Mesendoderm (in vitro differentiated cells): ENCODE data around the gene TDP1.
A peak's percentile ranks its signal among the peaks of the same experiment; 100 is the strongest.
"Not testable (repeated sequence)": the region's sequence is repeated elsewhere in the genome, so short reads cannot be mapped to it uniquely, and the experiment has no call there.

ENCODE experiments used
- DNase-seq: peaks from one replicate; pipeline ENCODE4 v3.0.0; 2013
- H2AK5ac ChIP-seq: 2 replicates; pipeline ENCODE4 v1.6.1; 2013; ENCODE audit warnings: low read length, inconsistent platforms
- H2BK120ac ChIP-seq: 2 replicates; pipeline ENCODE4 v1.6.1; 2013; ENCODE audit warnings: low read depth, mild to moderate bottlenecking, low read length, moderate library complexity, mixed read lengths
- H2BK15ac ChIP-seq: replicated peaks from 2 replicates; pipeline ENCODE4 v1.6.1; 2013; ENCODE audit warnings: low read depth, mild to moderate bottlenecking, moderate library complexity
- H2BK5ac ChIP-seq: 2 replicates; pipeline ENCODE4 v1.6.1; 2013; ENCODE audit warnings: low read length, inconsistent platforms
- H3K18ac ChIP-seq: 2 replicates; pipeline ENCODE4 v1.6.1; 2013; ENCODE audit warnings: mild to moderate bottlenecking, low read length, mixed read lengths
- H3K23ac ChIP-seq: one replicate; pipeline ENCODE4 v1.6.1; 2013; ENCODE audit warnings: low read length
- H3K27ac ChIP-seq: 2 replicates; pipeline ENCODE4 v1.5.1; 2013; ENCODE audit warnings: low read depth, mild to moderate bottlenecking, inconsistent platforms, low read length, moderate library complexity
- H3K27me3 ChIP-seq: 2 replicates; pipeline ENCODE4 v1.6.1; 2013; ENCODE audit warnings: low read length, control low read depth, mild to moderate bottlenecking, inconsistent platforms; ENCODE audit not compliant: insufficient read depth, poor library complexity
- H3K36me3 ChIP-seq: 2 replicates; pipeline ENCODE4 v1.6.1; 2013; ENCODE audit warnings: low read length, inconsistent platforms; ENCODE audit not compliant: control insufficient read depth, insufficient read depth
- H3K4ac ChIP-seq: one replicate; pipeline ENCODE4 v1.6.1; 2013; ENCODE audit warnings: low read depth, mild to moderate bottlenecking, low read length, moderate library complexity
- H3K4me1 ChIP-seq: 2 replicates; pipeline ENCODE4 v1.6.1; 2013; ENCODE audit warnings: low read depth, low read length, inconsistent platforms; ENCODE audit not compliant: control insufficient read depth
- H3K4me2 ChIP-seq: 2 replicates; pipeline ENCODE4 v1.6.1; 2013; ENCODE audit warnings: low read length
- H3K4me3 ChIP-seq: 2 replicates; pipeline ENCODE4 v1.5.1; 2013; ENCODE audit warnings: mild to moderate bottlenecking, low read length
- H3K56ac ChIP-seq: one replicate; pipeline ENCODE4 v1.6.1; 2013; ENCODE audit warnings: low read length
- H3K79me1 ChIP-seq: 2 replicates; pipeline ENCODE4 v1.6.1; 2013; ENCODE audit warnings: low read length, inconsistent platforms
- H3K79me2 ChIP-seq: 2 replicates; pipeline ENCODE4 v1.6.1; 2013; ENCODE audit warnings: mild to moderate bottlenecking, low read length; ENCODE audit not compliant: control insufficient read depth, insufficient read depth
- H3K9ac ChIP-seq: 2 replicates; pipeline ENCODE4 v1.6.1; 2013; ENCODE audit warnings: low read length, inconsistent platforms
- H4K5ac ChIP-seq: one replicate; pipeline ENCODE4 v1.6.1; 2013; ENCODE audit warnings: low read length
- H4K8ac ChIP-seq: one replicate; pipeline ENCODE4 v1.6.1; 2013; ENCODE audit warnings: low read depth, mild to moderate bottlenecking, control low read depth, low read length, moderate library complexity
- WGBS: extraction: QIAGEN DNeasy Blood & Tissue Kit; methylation state at CpG from one replicate; pipeline ENCODE4 v1.1.7; 2013; ENCODE audit warnings: low lambda C conversion rate, missing lambda C conversion rate; ENCODE audit not compliant: insufficient coverage; ENCODE audit errors: extremely low coverage; 5-methylcytosine and 5-hydroxymethylcytosine counted together

Gene TDP1

GRCh38 chr14:90072350-90072749, 116.6 kb downstream of the TDP1 start:
- Histone ChIP-seq H2AK5ac (no peak overlapping the region), H3K27me3 (peaks cover 2% of the 10 kb centered on the region), H2BK5ac (no peak overlapping the region), H3K9ac (no peak overlapping the region), H4K8ac (no peak overlapping the region), H3K79me2 (no peaks in the 10 kb centered on the region), H3K79me1 (no peaks in the 10 kb centered on the region), H2BK120ac (no peak overlapping the region), H3K23ac (no peak overlapping the region), H3K4me1 (no peaks in the 10 kb centered on the region), H2BK15ac (no peak overlapping the region), H3K4me2 (no peak overlapping the region), H3K36me3 (no peaks in the 10 kb centered on the region), H3K27ac (no peak overlapping the region), H4K5ac (no peak overlapping the region), H3K4ac (no peak overlapping the region), H3K56ac (no peak overlapping the region), H3K4me3 (no peak overlapping the region), H3K18ac (no peak overlapping the region)
- DNase-seq = no peak
- WGBS = no CpG with 5 or more reads among the region's 6 CpGs

DNA sequence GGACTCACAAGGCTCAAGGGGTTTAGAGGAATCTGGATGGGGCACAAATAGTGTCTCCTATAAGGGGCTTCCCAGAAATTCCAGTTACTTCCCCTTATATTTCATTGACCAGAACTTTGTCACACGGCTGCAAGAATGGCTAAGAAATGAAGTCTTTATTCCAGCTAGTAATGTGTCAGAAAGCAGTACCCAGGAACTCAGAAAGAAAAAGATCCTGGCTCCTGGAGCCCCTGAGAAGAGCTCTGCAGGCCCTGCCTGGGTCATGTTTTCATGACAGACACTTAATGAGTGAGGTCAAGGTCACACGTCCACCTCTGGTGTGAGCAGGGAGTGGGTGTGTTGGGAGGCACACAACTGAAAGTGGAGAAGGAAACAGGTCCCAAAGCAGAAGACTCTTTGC, 123.8 kb downstream of the TDP1 start:
- no peak overlapping the region for H4K8ac ChIP-seq
- no peak overlapping the region for H2AK5ac ChIP-seq
- H3K4me1 ChIP-seq = no peaks in the 10 kb centered on the region
- H3K9ac ChIP-seq = no peak overlapping the region
- H3K4ac ChIP-seq = no peak overlapping the region
- WGBS = no CpG with 5 or more reads among the region's 2 CpGs
- no peaks in the 10 kb centered on the region for H3K27me3 ChIP-seq
- no peak overlapping the region for H3K4me2 ChIP-seq
- no peak overlapping the region for H3K27ac ChIP-seq
- H2BK120ac ChIP-seq = no peak overlapping the region
- no peak overlapping the region for H2BK15ac ChIP-seq
- no peak overlapping the region for H3K23ac ChIP-seq
- H2BK5ac ChIP-seq = no peak overlapping the region
- no peak overlapping the region for H3K18ac ChIP-seq
- H3K79me2 ChIP-seq = no peaks in the 10 kb centered on the region
- H3K4me3 ChIP-seq = no peak overlapping the region
- no peak overlapping the region for H4K5ac ChIP-seq
- no peak for DNase-seq
- no peak overlapping the region for H3K56ac ChIP-seq
- no peaks in the 10 kb centered on the region for H3K36me3 ChIP-seq
- no peaks in the 10 kb centered on the region for H3K79me1 ChIP-seq

GRCh38 chr14:90087433-90087832, 131.7 kb downstream of the TDP1 start:
- H3K27me3 ChIP-seq = no peaks in the 10 kb centered on the region
- no peak overlapping the region for H4K5ac ChIP-seq
- H3K9ac ChIP-seq = no peak overlapping the region
- H3K4me3 ChIP-seq = no peak overlapping the region
- WGBS = no CpG with 5 or more reads among the region's 6 CpGs
- no peaks in the 10 kb centered on the region for H3K36me3 ChIP-seq
- no peak overlapping the region for H2BK120ac ChIP-seq
- no peak overlapping the region for H3K56ac ChIP-seq
- H3K18ac ChIP-seq = no peak overlapping the region
- no peaks in the 10 kb centered on the region for H3K79me1 ChIP-seq
- DNase-seq = no peak
- H2AK5ac ChIP-seq = no peak overlapping the region
- H2BK15ac ChIP-seq = no peak overlapping the region
- H3K4me2 ChIP-seq = no peak overlapping the region
- no peak overlapping the region for H3K27ac ChIP-seq
- H2BK5ac ChIP-seq = no peak overlapping the region
- H3K4me1 ChIP-seq = peaks cover 3% of the 10 kb centered on the region
- no peak overlapping the region for H3K23ac ChIP-seq
- no peak overlapping the region for H4K8ac ChIP-seq
- H3K4ac ChIP-seq = no peak overlapping the region
- no peaks in the 10 kb centered on the region for H3K79me2 ChIP-seq

- no peak overlapping the region for H3K4me3 ChIP-seq
- H3K79me2 ChIP-seq = no peaks in the 10 kb centered on the region
- no peak overlapping the region for H2BK120ac ChIP-seq
- H3K56ac ChIP-seq = no peak overlapping the region
- H2AK5ac ChIP-seq = no peak overlapping the region
- H3K36me3 ChIP-seq = no peaks in the 10 kb centered on the region
- H3K18ac ChIP-seq = no peak overlapping the region
- no peak overlapping the region for H4K5ac ChIP-seq
- no peak overlapping the region for H3K4me2 ChIP-seq
- no peak overlapping the region for H2BK15ac ChIP-seq
- no peaks in the 10 kb centered on the region for H3K79me1 ChIP-seq
- H4K8ac ChIP-seq = no peak overlapping the region
- no peak for DNase-seq
- no peak overlapping the region for H3K4ac ChIP-seq
- H2BK5ac ChIP-seq = no peak overlapping the region
- no peak overlapping the region for H3K27ac ChIP-seq
- H3K23ac ChIP-seq = no peak overlapping the region
- H3K27me3 ChIP-seq = no peaks in the 10 kb centered on the region
- peaks cover 3% of the 10 kb centered on the region for H3K4me1 ChIP-seq
- WGBS = no CpG with 5 or more reads among the region's 2 CpGs
- no peak overlapping the region for H3K9ac ChIP-seq
These were observed 132.4 kb downstream of the TDP1 start for GRCh38 chr14:90088176-90088575.

- H3K56ac ChIP-seq, H3K27me3 ChIP-seq, H3K9ac ChIP-seq, H2AK5ac ChIP-seq, H3K79me1 ChIP-seq, H3K27ac ChIP-seq, H3K79me2 ChIP-seq, H3K4ac ChIP-seq, H3K23ac ChIP-seq, H2BK5ac ChIP-seq, H3K4me1 ChIP-seq, H3K4me2 ChIP-seq, H2BK15ac ChIP-seq, H4K8ac ChIP-seq, H3K4me3 ChIP-seq, H4K5ac ChIP-seq, H3K18ac ChIP-seq, H2BK120ac ChIP-seq, H3K36me3 ChIP-seq: not testable (repeated sequence)
- WGBS = no CpG with 5 or more reads among the region's 6 CpGs
- peak; percentile 71 for DNase-seq
These were observed 133.8 kb downstream of the TDP1 start for GRCh38 chr14:90089486-90089885.

- Histone ChIP-seq H3K36me3 (no peaks in the 10 kb centered on the region), H3K4ac (no peak overlapping the region)
- no CpG with 5 or more reads among the region's 1 CpG for WGBS
These were observed 135.7 kb downstream of the TDP1 start for GRCh38 chr14:90091393-90091792.

More at GRCh38 chr14:90091393-90091792, 135.7 kb downstream of the TDP1 start:
- H3K4me1 ChIP-seq = peaks cover 3% of the 10 kb centered on the region
- H3K9ac ChIP-seq = no peak overlapping the region
- no peak overlapping the region for H3K4me2 ChIP-seq
- no peak overlapping the region for H3K27ac ChIP-seq
- H3K4me3 ChIP-seq = no peak overlapping the region
- H2BK5ac ChIP-seq = no peak overlapping the region
- DNase-seq = no peak
- H2AK5ac ChIP-seq = no peak overlapping the region
- H3K23ac ChIP-seq = no peak overlapping the region
- no peak overlapping the region for H2BK15ac ChIP-seq
- no peak overlapping the region for H3K56ac ChIP-seq
- no peaks in the 10 kb centered on the region for H3K79me1 ChIP-seq
- no peaks in the 10 kb centered on the region for H3K79me2 ChIP-seq
- no peak overlapping the region for H3K18ac ChIP-seq
- no peak overlapping the region for H4K8ac ChIP-seq
- no peak overlapping the region for H2BK120ac ChIP-seq
- H3K27me3 ChIP-seq = no peaks in the 10 kb centered on the region
- no peak overlapping the region for H4K5ac ChIP-seq
